ENCODE data around the gene TRAPPC12. TPM values are rescaled to one million over a fixed set of nuclear protein-coding genes. Genes with fewer than 3 reads are reported as not detected.
A peak's percentile ranks its signal among the peaks of the same experiment; 100 is the strongest.

Gene TRAPPC12
- total RNA-seq, 2 experiments from 2014 or later, result 106 to 116 TPM

- no peak for DNase-seq
- H3K4me3 Mint-ChIP-seq, result peak overlapping the region; percentile 92
- H3K9me3 Mint-ChIP-seq, result no peaks in the 10 kb centered on the region
- H3K4me1 Mint-ChIP-seq, result peaks cover 30% of the 10 kb centered on the region
- POLR2A ChIA-PET, result interaction anchor here (1.0 to 1.9 kb wide), 5 partner anchors 17 to 197 kb away, joined by 3 to 6 read pairs (median 4); partner anchors contain the start of gene RNASEH1
- no peaks in the 10 kb centered on the region for H3K27me3 Mint-ChIP-seq
- no peak for ATAC-seq (ENCODE audit: low read depth)
- peak overlapping the region; percentile 95 for H3K27ac Mint-ChIP-seq
- peaks cover 11% of the 10 kb centered on the region for H3K36me3 Mint-ChIP-seq
These were observed 201 bp upstream of the TRAPPC12 start for GRCh38 chr2:3379339-3379646.

- peaks cover 17% of the 10 kb centered on the region for H3K4me1 Mint-ChIP-seq
- no peak overlapping the region for H3K4me3 Mint-ChIP-seq
- no peaks in the 10 kb centered on the region for H3K27me3 Mint-ChIP-seq
- peaks cover 16% of the 10 kb centered on the region for H3K36me3 Mint-ChIP-seq
- H3K9me3 Mint-ChIP-seq, result no peaks in the 10 kb centered on the region
- no peak for DNase-seq
- POLR2A ChIA-PET, result interaction anchor here (1.7 kb wide), 1 partner anchor 172 kb away, joined by 4 read pairs; the partner anchor contains the start of gene RNASEH1
- ATAC-seq (ENCODE audit: low read depth), result no peak
- H3K27ac Mint-ChIP-seq, result no peak overlapping the region
These were observed 7.0 kb downstream of the TRAPPC12 start for GRCh38 chr2:3386448-3386958.

- no peaks in the 10 kb centered on the region for H3K9me3 Mint-ChIP-seq
- peaks cover 13% of the 10 kb centered on the region for H3K4me1 Mint-ChIP-seq
- ATAC-seq (ENCODE audit: low read depth) (no peak), DNase-seq (no peak)
- POLR2A ChIA-PET, result interaction anchor here (1.7 kb wide), 1 partner anchor 171 kb away, joined by 4 read pairs; the partner anchor contains the start of gene RNASEH1
- H3K27me3 Mint-ChIP-seq, result no peaks in the 10 kb centered on the region
- no peak overlapping the region for H3K4me3 Mint-ChIP-seq
- H3K36me3 Mint-ChIP-seq, result peaks cover 19% of the 10 kb centered on the region
- H3K27ac Mint-ChIP-seq, result no peak overlapping the region
These were observed 7.5 kb downstream of the TRAPPC12 start for GRCh38 chr2:3387011-3387410.

GRCh38 chr2:3387644-3388411, 8.3 kb downstream of the TRAPPC12 start:
- H3K4me1 Mint-ChIP-seq, result peaks cover 11% of the 10 kb centered on the region
- POLR2A ChIA-PET, result interaction anchor here (1.7 kb wide), 1 partner anchor 170 kb away, joined by 4 read pairs; the partner anchor contains the start of gene RNASEH1
- DNase-seq, result no peak
- ATAC-seq (ENCODE audit: low read depth), result no peak
- H3K36me3 Mint-ChIP-seq, result peaks cover 24% of the 10 kb centered on the region
- H3K27ac Mint-ChIP-seq, result no peak overlapping the region
- H3K9me3 Mint-ChIP-seq, result no peaks in the 10 kb centered on the region
- H3K4me3 Mint-ChIP-seq, result no peak overlapping the region
- no peaks in the 10 kb centered on the region for H3K27me3 Mint-ChIP-seq

GRCh38 chr2:3388412-3388738, 8.9 kb downstream of the TRAPPC12 start:
- DNase-seq (no peak), ATAC-seq (ENCODE audit: low read depth) (no peak)
- POLR2A ChIA-PET, result no interaction called here
- Mint-ChIP-seq H3K36me3 (peaks cover 28% of the 10 kb centered on the region), H3K4me1 (peaks cover 11% of the 10 kb centered on the region), H3K27me3 (no peaks in the 10 kb centered on the region), H3K27ac (no peak overlapping the region), H3K4me3 (no peak overlapping the region), H3K9me3 (no peaks in the 10 kb centered on the region)

GRCh38 chr2:3389193-3389592, 9.7 kb downstream of the TRAPPC12 start:
- Mint-ChIP-seq H3K36me3 (peaks cover 33% of the 10 kb centered on the region), H3K4me1 (peaks cover 10% of the 10 kb centered on the region)

GRCh38 chr2:3390041-3390440, 10.5 kb downstream of the TRAPPC12 start:
- POLR2A ChIA-PET, result no interaction called here
- Mint-ChIP-seq H3K9me3 (peaks cover 3% of the 10 kb centered on the region), H3K36me3 (peaks cover 41% of the 10 kb centered on the region), H3K4me1 (peaks cover 3% of the 10 kb centered on the region), H3K4me3 (no peak overlapping the region), H3K27ac (no peak overlapping the region), H3K27me3 (no peaks in the 10 kb centered on the region)
- DNase-seq, result no peak
- ATAC-seq (ENCODE audit: low read depth), result no peak

More at GRCh38 chr2:3389193-3389592, 9.7 kb downstream of the TRAPPC12 start:
- Mint-ChIP-seq H3K27me3 (no peaks in the 10 kb centered on the region), H3K27ac (no peak overlapping the region), H3K4me3 (no peak overlapping the region), H3K9me3 (no peaks in the 10 kb centered on the region)
- POLR2A ChIA-PET, result no interaction called here
- ATAC-seq (ENCODE audit: low read depth), result no peak
- no peak for DNase-seq

- POLR2A ChIA-PET, result interaction anchor here (0.9 kb wide), 1 partner anchor 362 kb away, joined by 4 read pairs; no protein-coding TSS in a partner anchor
- Mint-ChIP-seq H3K27me3 (no peaks in the 10 kb centered on the region), H3K27ac (no peak overlapping the region), H3K4me1 (peaks cover 3% of the 10 kb centered on the region), H3K36me3 (peaks cover 56% of the 10 kb centered on the region), H3K9me3 (peaks cover 12% of the 10 kb centered on the region), H3K4me3 (no peak overlapping the region)
- DNase-seq, result no peak
- ATAC-seq (ENCODE audit: low read depth), result no peak
These were observed 12.7 kb downstream of the TRAPPC12 start for GRCh38 chr2:3392216-3392615.

- no peaks in the 10 kb centered on the region for H3K27me3 Mint-ChIP-seq
- peaks cover 50% of the 10 kb centered on the region for H3K36me3 Mint-ChIP-seq
- no peak overlapping the region for H3K4me3 Mint-ChIP-seq
- H3K27ac Mint-ChIP-seq, result no peak overlapping the region
- POLR2A ChIA-PET, result interaction anchor here (0.8 kb wide), 1 partner anchor 19 kb away, joined by 3 read pairs; the partner anchor contains the start of gene EIPR1
- no peaks in the 10 kb centered on the region for H3K4me1 Mint-ChIP-seq
- peaks cover 12% of the 10 kb centered on the region for H3K9me3 Mint-ChIP-seq
- ATAC-seq (ENCODE audit: low read depth) (no peak), DNase-seq (no peak)
These were observed 17.5 kb downstream of the TRAPPC12 start for GRCh38 chr2:3396920-3397559.

GRCh38 chr2:3398857-3399256, 19.4 kb downstream of the TRAPPC12 start:
- H3K27me3 Mint-ChIP-seq, result no peaks in the 10 kb centered on the region
- peaks cover 40% of the 10 kb centered on the region for H3K36me3 Mint-ChIP-seq
- ATAC-seq (ENCODE audit: low read depth), result no peak
- H3K9me3 Mint-ChIP-seq, result peaks cover 12% of the 10 kb centered on the region
- no peak overlapping the region for H3K4me3 Mint-ChIP-seq
- no peaks in the 10 kb centered on the region for H3K4me1 Mint-ChIP-seq
- no peak overlapping the region for H3K27ac Mint-ChIP-seq
- DNase-seq, result no peak
- POLR2A ChIA-PET, result no interaction called here

GRCh38 chr2:3399381-3399780, 19.9 kb downstream of the TRAPPC12 start:
- DNase-seq (no peak), ATAC-seq (ENCODE audit: low read depth) (no peak)
- peaks cover 12% of the 10 kb centered on the region for H3K9me3 Mint-ChIP-seq
- no peak overlapping the region for H3K4me3 Mint-ChIP-seq
- H3K27me3 Mint-ChIP-seq, result no peaks in the 10 kb centered on the region
- H3K36me3 Mint-ChIP-seq, result peaks cover 38% of the 10 kb centered on the region
- POLR2A ChIA-PET, result no interaction called here
- no peaks in the 10 kb centered on the region for H3K4me1 Mint-ChIP-seq
- no peak overlapping the region for H3K27ac Mint-ChIP-seq

GRCh38 chr2:3399829-3400228, 20.3 kb downstream of the TRAPPC12 start:
- POLR2A ChIA-PET, result no interaction called here
- no peak overlapping the region for H3K27ac Mint-ChIP-seq

GRCh38 chr2:3403587-3404334, 24.3 kb downstream of the TRAPPC12 start:
- H3K9me3 Mint-ChIP-seq, result no peaks in the 10 kb centered on the region
- no peak overlapping the region for H3K4me3 Mint-ChIP-seq
- POLR2A ChIA-PET, result no interaction called here
- DNase-seq, result no peak
- no peaks in the 10 kb centered on the region for H3K4me1 Mint-ChIP-seq
- no peak overlapping the region for H3K27ac Mint-ChIP-seq
- ATAC-seq (ENCODE audit: low read depth), result no peak
- no peaks in the 10 kb centered on the region for H3K27me3 Mint-ChIP-seq
- peaks cover 11% of the 10 kb centered on the region for H3K36me3 Mint-ChIP-seq

More at GRCh38 chr2:3399829-3400228, 20.3 kb downstream of the TRAPPC12 start:
- H3K36me3 Mint-ChIP-seq, result peaks cover 37% of the 10 kb centered on the region
- ATAC-seq (ENCODE audit: low read depth) (no peak), DNase-seq (no peak)
- H3K4me1 Mint-ChIP-seq, result no peaks in the 10 kb centered on the region
- no peak overlapping the region for H3K4me3 Mint-ChIP-seq
- H3K9me3 Mint-ChIP-seq, result peaks cover 11% of the 10 kb centered on the region
- no peaks in the 10 kb centered on the region for H3K27me3 Mint-ChIP-seq
